HG03521 (cell line): Measurements from ENCODE around the gene TOR4A.

ENCODE experiments used
- ATAC-seq: cut with Tn5 transposase; IDR thresholded peaks from one replicate; pipeline ENCODE4 v1.9.1; 2021; ENCODE audit warnings: mild to moderate bottlenecking, moderate library complexity; ENCODE audit not compliant: unreplicated experiment

TOR4A gene

GRCh38 chr9:137277329-137278041, at the start of gene TOR4A:
Gene TOR4A, plus strand, starts transcription at chr9:137277726. Its CDS starts 964 bp downstream, at chr9:137278690.
- no peak for ATAC-seq

- no peak for ATAC-seq
Measured at GRCh38 chr9:137227853-137228505, 49.5 kb upstream of the TOR4A start.

- ATAC-seq = no peak
Measured at GRCh38 chr9:137228506-137228967, 49.0 kb upstream of the TOR4A start.

- ATAC-seq = no peak
Measured at GRCh38 chr9:137228968-137229896, 48.3 kb upstream of the TOR4A start.

GRCh38 chr9:137229903-137230704, 47.4 kb upstream of the TOR4A start:
- no peak for ATAC-seq

GRCh38 chr9:137230705-137231371, 46.7 kb upstream of the TOR4A start, which contains the start of gene SLC34A3:
Gene SLC34A3, plus strand, starts transcription at chr9:137230901. Its CDS starts 802 bp downstream, at chr9:137231703.
- no peak for ATAC-seq

- no peak for ATAC-seq
Measured at GRCh38 chr9:137231372-137232039, 46.0 kb upstream of the TOR4A start.

GRCh38 chr9:137232101-137232500, 45.4 kb upstream of the TOR4A start:
- ATAC-seq = no peak

GRCh38 chr9:137232510-137232909, 45.0 kb upstream of the TOR4A start:
- no peak for ATAC-seq

- no peak for ATAC-seq
Measured at GRCh38 chr9:137233143-137233980, 44.2 kb upstream of the TOR4A start.

- ATAC-seq = no peak
Measured at GRCh38 chr9:137234055-137234697, 43.4 kb upstream of the TOR4A start.

GRCh38 chr9:137234758-137235423, 42.6 kb upstream of the TOR4A start:
- ATAC-seq = no peak

- ATAC-seq = no peak
Measured at GRCh38 chr9:137235424-137236237, 41.9 kb upstream of the TOR4A start.

GRCh38 chr9:137236238-137236935, 41.1 kb upstream of the TOR4A start:
- no peak for ATAC-seq

GRCh38 chr9:137236936-137237421, 40.5 kb upstream of the TOR4A start:
- ATAC-seq = no peak
